Uterus (tissue), 2 donors: ENCODE results near the gene CPLX1.

Experiments used
- POLR2A ChIP-seq, 2 donors: fragments of 450-650 bp; IDR thresholded peaks; one replicate each; pipeline ENCODE4 v1.6.1; 2016; ENCODE audit warnings: antibody characterized with exemption in 2 of 2, mild to moderate bottlenecking in 1 of 2, moderate library complexity in 1 of 2
- TF ChIP-seq, protein P1 (sequence below), 4 experiments: fragments of 200-600 bp in 2 of 4; fragments of 450-650 bp in 2 of 4; sonication (generic) in 2 of 4; IDR thresholded peaks; one replicate each; pipeline ENCODE4 v1.5.1; 2016 to 2019; ENCODE audit warnings: antibody characterized with exemption in 4 of 4, mild to moderate bottlenecking in 2 of 4, moderate library complexity in 1 of 4

DNA sequence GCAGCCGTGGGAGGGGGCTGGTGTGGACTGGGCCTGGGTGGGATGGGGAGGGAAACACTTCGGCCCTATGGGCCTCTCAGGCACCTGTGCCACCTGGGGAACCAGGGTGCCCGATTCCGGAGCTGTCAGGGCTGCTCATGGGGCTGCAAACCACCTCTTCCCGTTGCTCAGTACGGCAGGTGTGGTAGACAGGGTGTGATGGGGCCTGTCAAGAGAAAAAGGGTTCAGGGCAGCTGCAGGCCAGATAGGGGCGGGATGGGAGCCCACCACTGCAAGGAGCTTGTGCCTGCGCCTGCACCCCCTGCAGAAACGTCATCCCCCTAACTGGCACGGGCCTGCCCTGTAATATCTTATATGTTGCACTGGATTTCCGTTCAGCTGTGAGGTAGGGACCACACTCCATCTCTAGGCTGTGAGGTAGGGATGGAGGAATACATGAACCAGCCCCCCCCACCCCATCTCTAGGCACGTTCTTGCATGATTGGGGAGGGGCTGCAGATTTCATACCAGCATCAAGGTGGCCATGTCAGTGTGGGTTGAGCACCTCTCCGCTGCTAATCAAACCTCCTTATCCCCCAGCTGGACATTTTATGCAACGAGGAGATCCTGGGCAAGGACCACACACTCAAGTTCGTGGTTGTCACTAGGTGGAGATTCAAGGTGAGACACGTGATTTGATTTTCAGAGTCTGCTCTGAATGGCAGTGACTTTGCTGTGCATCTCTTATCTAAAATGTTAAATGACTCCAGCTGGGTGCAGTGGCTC is 61.3 kb downstream of the CPLX1 start:
- TF ChIP-seq, protein P1, sequence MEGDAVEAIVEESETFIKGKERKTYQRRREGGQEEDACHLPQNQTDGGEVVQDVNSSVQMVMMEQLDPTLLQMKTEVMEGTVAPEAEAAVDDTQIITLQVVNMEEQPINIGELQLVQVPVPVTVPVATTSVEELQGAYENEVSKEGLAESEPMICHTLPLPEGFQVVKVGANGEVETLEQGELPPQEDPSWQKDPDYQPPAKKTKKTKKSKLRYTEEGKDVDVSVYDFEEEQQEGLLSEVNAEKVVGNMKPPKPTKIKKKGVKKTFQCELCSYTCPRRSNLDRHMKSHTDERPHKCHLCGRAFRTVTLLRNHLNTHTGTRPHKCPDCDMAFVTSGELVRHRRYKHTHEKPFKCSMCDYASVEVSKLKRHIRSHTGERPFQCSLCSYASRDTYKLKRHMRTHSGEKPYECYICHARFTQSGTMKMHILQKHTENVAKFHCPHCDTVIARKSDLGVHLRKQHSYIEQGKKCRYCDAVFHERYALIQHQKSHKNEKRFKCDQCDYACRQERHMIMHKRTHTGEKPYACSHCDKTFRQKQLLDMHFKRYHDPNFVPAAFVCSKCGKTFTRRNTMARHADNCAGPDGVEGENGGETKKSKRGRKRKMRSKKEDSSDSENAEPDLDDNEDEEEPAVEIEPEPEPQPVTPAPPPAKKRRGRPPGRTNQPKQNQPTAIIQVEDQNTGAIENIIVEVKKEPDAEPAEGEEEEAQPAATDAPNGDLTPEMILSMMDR (IDR thresholded peaks at IDR 0.05), result no peak
- no peak for TF ChIP-seq POLR2A (IDR thresholded peaks at IDR 0.05)
